ENCODE measurements around the gene ZNF394.

Gene ZNF394

GRCh38 chr7:99476107-99476506 lies 24.0 kb downstream of the ZNF394 start:
- H2AFZ ChIP-seq (ENCODE audit: low read length) = no peak overlapping the region
- H4K20me1 ChIP-seq (ENCODE audit: insufficient read depth, low read length) = no peaks in the 10 kb centered on the region
- no peaks in the 10 kb centered on the region for H3K9me3 ChIP-seq (ENCODE audit: low read length)
- peaks cover 32% of the 10 kb centered on the region for H3K4me1 ChIP-seq (ENCODE audit: insufficient read depth, low read length, severe bottlenecking)
- no peaks in the 10 kb centered on the region for H3F3A ChIP-seq (ENCODE audit: insufficient read depth, low read length)
- no peak overlapping the region for H3K4me3 ChIP-seq (ENCODE audit: low read depth, low read length, poor library complexity, severe bottlenecking)
- H3K79me2 ChIP-seq (ENCODE audit: insufficient read depth, low read length) = peaks cover 36% of the 10 kb centered on the region
- TF ChIP-seq CTCF (IDR thresholded peaks at IDR 0.05; ENCODE audit: low read length) = no peak
- no peaks in the 10 kb centered on the region for H3K9me2 ChIP-seq (ENCODE audit: low read depth, low read length)
- H3K4me2 ChIP-seq (ENCODE audit: low read length) = no peak overlapping the region
- no peak overlapping the region for H3K9ac ChIP-seq (ENCODE audit: low read length)
- no peaks in the 10 kb centered on the region for H3K27me3 ChIP-seq (ENCODE audit: insufficient read depth, low read length)
- H3K27ac ChIP-seq (ENCODE audit: low read depth, low read length, poor library complexity, severe bottlenecking) = no peak overlapping the region
- H3K36me3 ChIP-seq (ENCODE audit: insufficient read depth, low read length) = peaks cover 48% of the 10 kb centered on the region

GRCh38 chr7:99473315-99473596 lies 26.8 kb downstream of the ZNF394 start:
- Histone ChIP-seq H4K20me1 (ENCODE audit: insufficient read depth, low read length) (no peaks in the 10 kb centered on the region), H3K36me3 (ENCODE audit: insufficient read depth, low read length) (peaks cover 20% of the 10 kb centered on the region), H3K4me3 (ENCODE audit: low read depth, low read length, poor library complexity, severe bottlenecking) (peak overlapping the region; percentile 88), H2AFZ (ENCODE audit: low read length) (no peak overlapping the region), H3K4me2 (ENCODE audit: low read length) (peak overlapping the region; percentile 70), H3K9me3 (ENCODE audit: low read length) (no peaks in the 10 kb centered on the region), H3K79me2 (ENCODE audit: insufficient read depth, low read length) (peaks cover 36% of the 10 kb centered on the region), H3K9me2 (ENCODE audit: low read depth, low read length) (no peaks in the 10 kb centered on the region), H3K9ac (ENCODE audit: low read length) (peak overlapping the region; percentile 90), H3K27ac (ENCODE audit: low read depth, low read length, poor library complexity, severe bottlenecking) (peak overlapping the region; percentile 95), H3K4me1 (ENCODE audit: insufficient read depth, low read length, severe bottlenecking) (peaks cover 38% of the 10 kb centered on the region), H3K27me3 (ENCODE audit: insufficient read depth, low read length) (no peaks in the 10 kb centered on the region), H3F3A (ENCODE audit: insufficient read depth, low read length) (no peaks in the 10 kb centered on the region)
- TF ChIP-seq EZH2 (IDR thresholded peaks at IDR 0.05; ENCODE audit: borderline replicate concordance, low read length) (no peak), CTCF (IDR thresholded peaks at IDR 0.05; ENCODE audit: low read length) (no peak)

GRCh38 chr7:99472561-99473314 lies 27.3 kb downstream of the ZNF394 start, which contains the start of gene ZNF789:
TSS of gene ZNF789 (plus strand) at chr7:99472890. CDS start at chr7:99476457, 3,567 bp downstream.
- peak within 1 kb of the TSS; percentile 90 for H3K9ac ChIP-seq (ENCODE audit: low read length)
- 0 out of 2 replicates have a peak within 1 kb of the TSS, but pooled peaks have one; percentile 17 for H2AFZ ChIP-seq (ENCODE audit: low read length)
- H4K20me1 ChIP-seq (ENCODE audit: insufficient read depth, low read length) = no peaks in the 10 kb centered on the region
- H3K27me3 ChIP-seq (ENCODE audit: insufficient read depth, low read length) = no peaks in the 10 kb centered on the region
- peaks cover 38% of the 10 kb centered on the region for H3K4me1 ChIP-seq (ENCODE audit: insufficient read depth, low read length, severe bottlenecking)
- H3F3A ChIP-seq (ENCODE audit: insufficient read depth, low read length) = no peaks in the 10 kb centered on the region
- TF ChIP-seq EZH2 (IDR thresholded peaks at IDR 0.05; ENCODE audit: borderline replicate concordance, low read length) (no peak), CTCF (IDR thresholded peaks at IDR 0.05; ENCODE audit: low read length) (no peak)
- H3K36me3 ChIP-seq (ENCODE audit: insufficient read depth, low read length) = peaks cover 15% of the 10 kb centered on the region
- peaks cover 36% of the 10 kb centered on the region for H3K79me2 ChIP-seq (ENCODE audit: insufficient read depth, low read length)
- H3K4me2 ChIP-seq (ENCODE audit: low read length) = peak within 1 kb of the TSS; percentile 70
- H3K9me3 ChIP-seq (ENCODE audit: low read length) = no peaks in the 10 kb centered on the region
- H3K9me2 ChIP-seq (ENCODE audit: low read depth, low read length) = no peaks in the 10 kb centered on the region
- H3K4me3 ChIP-seq (ENCODE audit: low read depth, low read length, poor library complexity, severe bottlenecking) = peak within 1 kb of the TSS; percentile 88
- H3K27ac ChIP-seq (ENCODE audit: low read depth, low read length, poor library complexity, severe bottlenecking) = peak within 1 kb of the TSS; percentile 95

Measured in OCI-LY1 (cell line).